Astrocyte of the spinal cord (primary cell): ENCODE data around the gene PTPRT.

Source experiments
- DNase-seq: peaks from one replicate; pipeline ENCODE4 v3.0.0; 2011; ENCODE audit warnings: low read depth, low spot score
- H3K4me3 ChIP-seq: 2 replicates; pipeline ENCODE4 v1.5.1; 2011; ENCODE audit warnings: low read depth, mild to moderate bottlenecking, low read length, moderate library complexity
- CTCF ChIP-seq: IDR thresholded peaks from 2 replicates; pipeline ENCODE4 v1.5.1; 2012; ENCODE audit warnings: low read depth, mild to moderate bottlenecking, low read length, inconsistent platforms
- in situ Hi-C: cut with HindIII; loops from 2 replicates; pipeline ENCODE4 v1.10.0; 2017; ENCODE audit warnings: low sequenced_read_pairs

Gene PTPRT

DNA sequence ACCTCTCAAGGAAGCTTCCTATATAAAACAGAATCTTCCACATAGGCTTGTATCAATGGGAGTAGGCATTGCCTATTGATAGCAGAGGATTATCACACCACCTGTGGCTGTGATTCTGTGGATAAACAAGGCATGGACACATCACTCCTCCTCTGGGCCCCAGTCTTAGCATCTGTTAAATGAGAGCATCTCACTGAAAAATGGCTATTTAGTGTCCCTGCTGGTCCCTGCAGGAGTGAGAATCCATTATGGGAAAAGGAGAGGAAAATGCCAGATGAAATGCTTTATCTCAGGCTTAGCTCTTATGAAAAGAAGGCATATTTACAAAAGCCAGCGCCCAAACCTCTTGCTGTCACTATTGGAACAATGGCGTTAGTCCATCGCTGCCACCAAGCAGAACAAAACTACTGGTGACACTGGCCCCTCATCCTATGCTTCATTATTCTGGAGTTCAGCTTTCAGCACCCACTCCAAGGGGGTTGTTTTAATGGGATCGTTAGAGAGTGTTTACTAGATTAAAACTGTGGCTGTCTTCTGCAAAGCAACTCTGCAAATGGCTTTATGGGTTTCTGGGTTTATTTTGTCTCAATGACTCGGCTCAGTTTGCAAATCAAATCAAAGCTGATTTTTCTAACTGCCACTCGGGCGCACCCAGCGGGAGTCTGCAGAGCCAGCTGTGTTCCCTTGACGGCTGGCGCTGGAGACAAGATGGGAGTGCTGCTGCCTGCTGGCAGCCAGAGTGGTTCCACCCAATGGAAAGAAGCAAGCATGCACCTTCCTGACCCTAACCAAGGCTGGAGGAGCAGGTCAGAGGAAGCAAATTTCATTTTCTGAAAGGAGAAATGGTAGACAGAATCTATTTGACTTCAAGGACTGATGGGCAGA lies 912.7 kb downstream of the PTPRT start:
- TF ChIP-seq CTCF, result no peak
- in situ Hi-C loops, result no loop called here
- no peak overlapping the region for H3K4me3 ChIP-seq
- DNase-seq, result no peak

DNA sequence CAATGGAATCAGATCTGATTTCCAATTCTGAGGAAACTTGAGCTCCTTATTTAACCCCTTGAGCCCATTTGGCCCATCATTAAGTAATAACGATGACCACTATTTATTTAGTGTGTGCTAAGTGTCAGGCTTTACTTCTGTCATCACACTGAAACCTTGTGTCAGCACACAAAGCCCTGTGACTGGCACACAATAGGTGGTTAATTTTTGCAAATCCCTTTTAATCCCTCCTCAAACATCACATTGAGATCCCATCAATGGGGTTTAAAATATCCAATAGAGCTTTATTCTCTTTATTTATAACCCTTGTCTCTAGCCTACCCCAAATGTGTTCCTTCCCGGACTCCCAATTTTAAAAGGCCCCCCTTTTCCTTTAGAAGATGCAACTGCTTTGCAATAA lies 914.7 kb downstream of the PTPRT start:
- in situ Hi-C loops, result no loop called here

DNA sequence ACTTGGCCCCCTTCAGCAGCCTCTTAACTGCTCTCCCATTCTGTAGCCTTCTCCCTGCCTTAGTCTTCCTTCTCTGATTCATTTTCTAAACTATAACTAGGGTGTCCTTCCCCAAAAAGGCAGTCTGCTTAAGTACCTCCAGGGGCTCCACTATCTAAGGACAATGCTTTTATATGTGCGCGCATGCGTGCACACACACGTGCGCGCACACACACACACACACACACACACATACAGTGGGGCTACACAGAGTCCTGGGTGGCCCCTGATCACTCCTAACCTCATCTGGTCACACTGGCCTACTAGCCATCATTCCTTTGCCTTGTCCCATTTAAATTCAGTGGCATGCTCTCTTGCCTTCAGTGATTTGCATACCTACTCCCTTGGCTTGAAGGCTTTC lies 917.2 kb downstream of the PTPRT start:
- TF ChIP-seq CTCF, result no peak
- in situ Hi-C loops, result no loop called here
- no peak overlapping the region for H3K4me3 ChIP-seq
- DNase-seq, result no peak

More for the DNA sequence above, 914.7 kb downstream of the PTPRT start:
- no peak for DNase-seq
- no peak overlapping the region for H3K4me3 ChIP-seq
- TF ChIP-seq CTCF, result no peak

- no peak for DNase-seq
- in situ Hi-C loops, result no loop called here
- TF ChIP-seq CTCF, result no peak
- H3K4me3 ChIP-seq, result no peak overlapping the region
These were observed 919.2 kb downstream of the PTPRT start for GRCh38 chr20:42270539-42270938.

- no peak for DNase-seq
- in situ Hi-C loops, result no loop called here
- H3K4me3 ChIP-seq, result no peak overlapping the region
- no peak for TF ChIP-seq CTCF
These were observed 921.8 kb downstream of the PTPRT start for GRCh38 chr20:42267793-42268384.

GRCh38 chr20:42261766-42262270 lies 927.9 kb downstream of the PTPRT start:
- TF ChIP-seq CTCF, result no peak
- H3K4me3 ChIP-seq, result no peak overlapping the region
- DNase-seq, result no peak
- in situ Hi-C loops, result no loop called here
